GM18870 (cell line): ENCODE measurements around the gene PTTG1IP2.

ENCODE experiments used
- ATAC-seq: cut with Tn5 transposase; IDR thresholded peaks from one replicate; pipeline ENCODE4 v1.9.1; 2021; ENCODE audit warnings: moderate library complexity; ENCODE audit not compliant: unreplicated experiment

Gene PTTG1IP2

DNA sequence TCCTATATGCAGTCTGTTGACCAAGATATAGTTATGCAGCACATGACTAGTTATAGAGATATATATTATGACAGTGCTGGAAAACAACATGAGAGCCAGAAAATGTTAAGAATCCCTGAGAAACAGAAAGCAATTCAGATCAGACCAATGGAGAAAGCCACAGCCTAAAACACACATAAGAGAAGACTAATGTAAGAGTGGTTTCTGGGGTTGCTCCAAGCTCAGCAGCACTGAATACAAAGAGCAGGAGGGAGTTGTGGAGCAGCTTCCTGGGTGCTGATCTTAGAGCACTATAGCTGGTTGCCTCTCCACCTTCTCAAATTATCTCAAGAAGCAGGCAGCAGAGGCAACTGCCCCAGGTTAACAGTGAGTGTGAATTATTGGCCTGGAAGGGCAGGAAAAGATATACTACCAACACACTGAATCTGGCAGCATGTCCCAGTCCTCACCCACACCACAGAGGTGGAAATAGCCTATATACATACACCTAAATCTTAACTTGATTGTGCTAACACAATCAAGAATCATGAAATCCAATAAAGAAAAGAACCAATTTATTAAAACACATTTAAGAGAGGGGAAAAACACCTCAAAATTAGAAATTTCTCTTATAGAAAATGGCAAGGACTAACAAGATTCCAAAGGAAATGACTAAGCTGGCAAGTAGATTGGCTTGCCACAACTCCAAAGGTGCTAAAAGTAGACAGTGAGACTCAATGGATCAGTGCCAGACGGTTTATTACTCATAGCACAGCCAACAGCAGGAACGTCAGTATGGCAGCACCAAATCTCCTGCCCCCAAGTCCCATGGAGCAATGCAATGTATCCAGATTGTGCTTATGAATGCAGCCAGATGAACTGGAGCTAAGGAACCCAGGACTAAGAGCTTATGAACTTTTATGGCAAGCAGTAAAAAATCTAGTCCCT is 5.1 kb downstream of the PTTG1IP2 start:
- no peak for ATAC-seq

DNA sequence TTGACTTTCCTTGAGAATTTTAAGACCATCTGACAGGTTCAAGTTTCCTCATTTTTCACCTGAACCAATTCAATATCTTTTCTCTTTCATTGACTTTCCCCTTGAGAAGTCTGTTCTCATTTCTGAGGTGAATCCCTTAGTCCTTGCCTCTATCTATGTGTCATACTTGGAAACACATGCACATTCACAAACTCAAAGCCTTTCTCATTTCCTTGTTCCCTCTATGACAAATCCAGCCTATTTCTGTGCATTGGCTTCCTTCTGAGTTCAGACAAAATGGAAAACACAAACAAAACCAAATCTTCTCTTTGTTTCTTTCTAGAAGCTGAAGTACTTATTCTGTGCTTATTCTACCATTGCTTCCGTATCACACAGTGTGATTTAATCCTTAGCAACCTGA is 13.8 kb downstream of the PTTG1IP2 start:
- ATAC-seq, result no peak

DNA sequence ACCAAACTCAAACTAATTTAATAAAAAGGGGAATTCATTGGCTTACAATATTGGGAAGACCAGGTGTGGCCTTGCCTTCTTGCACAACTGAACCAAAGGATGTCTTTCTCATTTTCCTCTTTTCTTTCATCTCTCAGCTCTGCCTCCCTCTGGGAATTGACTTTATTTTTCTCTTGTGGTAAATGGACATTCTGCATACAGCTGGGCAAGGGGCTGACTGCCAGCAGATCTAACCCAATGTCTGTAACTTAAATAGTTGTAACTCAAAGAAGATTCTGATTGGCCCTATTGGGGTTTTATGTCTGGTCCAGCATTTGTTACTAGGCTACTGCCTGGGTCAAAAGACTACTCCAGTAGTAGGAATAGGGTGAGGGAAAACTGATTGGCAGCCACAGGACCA is 15.3 kb downstream of the PTTG1IP2 start:
- ATAC-seq, result no peak

DNA sequence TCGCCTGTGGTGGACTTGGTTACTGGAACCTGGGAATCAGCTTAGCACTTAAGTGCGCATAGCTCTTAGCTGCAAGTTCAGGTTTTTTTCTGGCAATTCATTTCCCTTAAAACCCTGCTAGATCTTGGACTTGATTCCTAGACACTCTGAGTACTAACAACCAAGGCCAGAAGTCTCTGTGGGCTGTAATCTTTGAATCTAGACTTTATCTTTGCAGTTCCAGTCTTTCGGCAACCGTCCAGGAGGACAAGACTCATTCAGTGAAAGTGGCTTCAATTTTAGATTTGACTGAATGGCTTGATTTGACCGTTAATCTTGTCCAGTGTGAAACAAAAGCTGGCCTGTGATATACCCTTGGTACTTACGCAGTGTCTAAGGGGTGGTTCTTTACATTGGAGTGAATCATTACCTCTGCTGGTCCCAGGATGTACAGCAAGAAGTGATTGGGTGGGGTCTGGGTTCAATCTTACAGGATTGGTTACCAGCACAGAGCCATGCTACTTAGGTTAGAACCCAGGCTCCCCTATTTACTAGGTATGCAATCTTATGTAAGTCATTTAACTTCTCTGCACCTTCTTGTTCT is 16.4 kb downstream of the PTTG1IP2 start:
- ATAC-seq, result no peak

DNA sequence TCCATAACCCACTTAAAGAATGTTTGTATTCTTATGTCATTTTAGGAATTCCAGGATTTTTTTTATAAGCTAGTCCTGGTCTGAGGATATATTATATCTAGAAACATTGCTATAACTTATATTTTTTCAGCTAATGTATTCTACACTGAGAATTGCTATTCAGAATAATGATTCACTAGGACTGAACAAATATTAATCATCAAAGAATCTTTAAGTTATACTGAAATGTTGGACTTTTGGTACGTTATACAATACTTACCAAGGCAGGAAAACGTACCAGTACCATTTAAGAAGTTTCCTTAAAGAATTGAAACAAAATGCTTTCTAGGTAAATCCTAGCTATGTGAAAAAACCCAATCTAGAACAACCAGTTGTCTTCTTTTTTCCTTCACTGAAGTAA is 18.4 kb downstream of the PTTG1IP2 start:
- ATAC-seq, result no peak

DNA sequence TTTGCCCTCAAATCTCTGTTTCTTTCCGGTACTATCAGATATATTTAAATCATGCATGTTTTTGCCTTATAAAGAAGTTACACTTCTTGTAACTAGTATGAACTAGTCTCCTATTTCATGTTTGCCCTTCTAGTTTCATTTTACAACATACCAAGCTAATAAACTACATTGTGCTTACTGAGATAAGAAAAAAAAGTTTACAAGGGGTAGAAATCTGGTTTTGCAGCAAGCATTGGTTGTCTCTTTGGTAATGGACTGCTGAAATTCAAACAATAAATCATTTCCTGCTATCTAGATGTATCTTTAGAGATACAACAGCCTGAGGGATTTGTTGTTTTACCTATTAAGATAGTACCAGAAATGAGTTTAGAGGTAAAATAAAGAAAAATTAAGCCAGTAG is 18.8 kb downstream of the PTTG1IP2 start:
- no peak for ATAC-seq

DNA sequence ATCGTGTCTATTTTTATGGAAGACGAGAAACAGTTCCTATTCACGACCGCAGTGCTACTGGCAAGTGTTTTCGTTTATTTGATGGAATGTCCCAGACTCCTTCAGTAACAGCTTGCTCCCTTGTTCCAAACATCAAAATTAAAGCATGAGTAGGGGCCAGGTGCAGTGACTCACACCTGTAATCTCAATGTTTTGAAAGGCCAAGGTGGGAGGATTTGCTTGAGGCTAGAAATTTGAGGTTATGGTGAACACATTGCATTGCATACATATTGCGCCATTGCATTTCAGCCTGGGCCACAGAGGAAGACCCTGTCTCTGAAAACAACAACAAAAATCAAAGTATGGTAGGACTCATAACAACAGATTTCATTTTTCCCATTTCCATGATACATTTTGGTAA is 22.8 kb downstream of the PTTG1IP2 start:
- no peak for ATAC-seq

DNA sequence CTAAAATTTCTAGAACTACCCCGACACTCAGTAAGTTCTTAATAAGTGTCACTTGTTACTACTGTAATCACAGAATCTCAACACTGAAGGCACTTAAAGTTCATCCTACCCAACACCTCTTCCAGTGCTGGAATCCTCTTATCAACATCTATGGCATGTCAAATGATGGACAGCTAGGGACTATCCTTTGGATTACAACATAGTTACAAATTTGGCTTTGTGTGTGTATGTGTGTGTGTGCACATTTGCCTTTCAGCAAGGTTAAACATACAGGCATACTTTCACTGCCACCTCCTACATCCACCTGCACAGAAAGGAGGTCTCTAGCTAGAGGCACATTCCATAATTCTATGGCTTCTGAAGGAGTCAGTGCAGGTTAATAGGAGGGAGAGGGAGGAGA is 25.8 kb downstream of the PTTG1IP2 start:
- ATAC-seq, result no peak

DNA sequence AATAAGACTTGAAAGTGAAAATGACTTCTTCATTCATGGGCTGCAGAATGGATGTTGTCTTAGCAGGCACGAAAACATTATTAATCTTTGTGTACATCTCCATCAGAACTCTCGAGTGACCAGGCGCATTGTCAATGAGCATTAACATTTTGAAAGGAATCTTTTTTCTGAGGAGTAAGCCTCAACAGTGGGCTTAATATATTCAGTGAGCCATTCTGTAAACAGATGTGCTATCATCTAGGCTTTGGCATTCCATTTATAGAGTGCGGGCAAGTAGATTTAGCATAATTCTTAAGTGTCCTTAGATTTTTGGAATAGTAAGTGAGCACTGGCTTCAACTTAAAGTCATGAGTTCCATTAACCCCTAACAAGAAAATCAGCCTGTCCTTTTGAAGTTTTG is 33.1 kb downstream of the PTTG1IP2 start:
- no peak for ATAC-seq

DNA sequence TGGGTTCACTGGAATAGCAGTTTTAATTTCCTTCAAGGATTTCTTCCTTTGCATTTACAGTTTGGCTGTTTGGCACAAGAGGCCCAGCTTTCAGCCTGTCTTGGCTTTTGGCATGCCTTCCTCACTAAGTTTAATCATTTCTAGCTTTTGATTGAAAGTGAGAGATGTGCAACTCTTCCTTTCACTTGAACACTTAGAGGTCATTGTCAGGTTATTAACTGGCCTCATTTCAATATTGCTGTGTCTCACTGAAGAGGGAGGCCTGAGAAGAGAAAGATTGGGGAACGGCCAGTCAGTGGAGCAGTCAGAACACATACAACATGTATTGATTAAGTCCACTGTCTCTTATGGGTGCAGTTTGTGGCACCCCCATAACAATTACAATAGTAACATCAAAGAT is 33.9 kb downstream of the PTTG1IP2 start:
- no peak for ATAC-seq

DNA sequence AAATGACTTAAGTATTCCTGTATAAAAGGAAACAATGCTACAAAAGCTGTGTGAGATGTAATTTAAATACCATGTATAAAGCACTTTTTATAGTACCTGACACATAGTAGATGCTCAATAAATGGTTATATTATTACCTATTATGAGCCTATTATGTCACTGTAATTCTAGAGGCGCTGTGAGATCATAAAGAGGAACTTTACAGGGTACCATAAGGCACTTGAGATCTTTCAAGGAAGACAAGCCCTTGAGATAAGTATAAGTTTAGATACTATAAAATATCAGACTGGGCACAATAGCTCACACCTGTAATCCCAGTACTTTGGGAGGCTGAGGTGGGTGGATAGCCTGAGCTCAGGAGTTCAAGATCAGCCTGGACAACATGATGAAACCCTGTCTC is 38.3 kb downstream of the PTTG1IP2 start:
- no peak for ATAC-seq

DNA sequence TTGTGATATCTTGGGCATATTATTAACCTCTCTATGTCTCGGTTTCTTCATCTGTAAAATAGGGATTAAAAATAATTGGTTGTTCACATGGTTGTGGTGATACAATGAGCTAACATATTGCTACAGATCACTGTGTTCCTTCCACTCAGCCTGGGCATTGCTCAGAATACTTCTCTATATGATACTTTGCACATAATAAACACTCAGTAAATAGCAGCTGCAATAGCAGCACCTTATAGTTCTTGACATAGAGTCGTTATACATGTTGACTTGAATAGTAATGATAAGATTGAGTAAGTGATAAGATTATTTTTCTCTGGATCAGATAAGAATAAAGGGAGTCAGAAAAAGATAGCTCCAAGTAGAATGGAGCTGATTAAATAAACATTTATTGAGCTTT is 42.3 kb downstream of the PTTG1IP2 start:
- ATAC-seq, result no peak

DNA sequence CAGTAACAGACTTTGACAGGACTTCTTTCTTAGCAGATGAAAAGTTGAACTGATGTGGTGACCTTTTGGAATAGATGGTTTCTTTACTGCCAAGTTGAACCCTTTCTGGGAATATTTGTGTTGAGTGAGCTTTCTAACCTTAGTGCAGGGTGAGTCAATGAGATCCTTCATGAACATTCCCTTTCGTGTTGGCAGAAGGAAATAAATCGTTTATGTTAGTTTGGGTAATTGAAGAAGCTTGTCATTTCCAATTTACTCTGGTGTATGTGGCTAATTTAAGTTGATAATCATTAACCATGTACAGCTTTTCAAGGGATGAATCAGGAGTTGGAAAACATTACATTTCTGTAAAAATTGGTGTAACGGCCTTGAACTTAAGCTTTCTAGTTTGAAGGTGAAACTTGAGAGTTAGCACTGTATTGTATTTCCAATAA is 43.4 kb downstream of the PTTG1IP2 start:
- no peak for ATAC-seq

DNA sequence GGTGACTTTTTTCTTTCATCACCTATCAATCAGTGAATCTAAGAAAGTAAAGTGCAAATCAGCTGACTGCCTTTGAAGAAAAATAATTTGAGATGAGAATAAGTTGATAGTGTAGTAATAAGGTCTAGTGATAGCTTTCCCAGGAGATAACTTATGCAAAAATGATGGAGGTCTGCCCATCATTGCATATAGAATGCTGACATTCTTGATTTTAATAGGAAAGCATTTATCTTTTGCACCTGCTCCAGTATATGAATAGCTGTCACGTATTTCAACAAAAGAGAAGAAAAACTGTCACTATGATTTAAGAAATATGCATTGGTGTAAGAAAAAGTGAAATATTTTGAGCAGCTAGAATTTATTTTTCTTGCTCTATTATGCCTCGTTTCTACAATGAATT is 46.8 kb downstream of the PTTG1IP2 start:
- no peak for ATAC-seq

DNA sequence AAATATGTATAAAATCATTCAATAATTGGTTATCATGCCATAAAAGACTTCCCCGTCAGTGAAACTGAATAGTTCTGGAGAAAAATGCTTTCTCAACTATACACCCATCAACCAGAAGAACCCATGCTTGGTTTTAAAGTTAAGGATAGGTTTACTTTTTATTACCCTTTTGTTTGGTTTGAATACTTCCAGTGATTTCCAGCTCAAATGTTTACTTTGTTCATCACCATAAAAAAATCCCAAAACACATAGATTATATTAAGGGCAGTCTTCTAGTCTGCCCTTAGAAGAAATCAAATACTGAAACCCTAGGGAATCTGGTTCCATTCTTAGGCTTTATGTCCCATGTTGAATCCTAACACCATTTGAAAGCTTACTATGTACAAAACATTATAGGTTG is 49.2 kb downstream of the PTTG1IP2 start:
- no peak for ATAC-seq

DNA sequence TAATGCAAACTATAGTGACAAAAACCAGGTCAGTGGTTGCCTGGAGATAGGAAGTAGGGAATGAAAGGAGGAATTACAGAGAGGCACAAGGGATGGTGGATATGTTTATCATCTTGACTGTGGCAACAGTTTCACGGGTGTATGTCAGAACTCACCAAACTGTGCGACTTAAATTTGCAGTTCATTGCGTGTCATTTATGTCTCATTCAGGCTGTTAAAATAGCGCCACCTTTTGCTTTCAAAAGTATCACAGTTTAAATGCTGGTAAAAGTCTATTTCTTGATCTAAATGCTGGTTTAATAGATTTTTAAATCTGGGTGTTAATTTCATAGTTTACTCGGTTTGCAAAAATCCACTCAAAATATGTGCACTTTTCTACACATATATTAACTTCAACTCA is 51.0 kb downstream of the PTTG1IP2 start:
- ATAC-seq, result no peak

DNA sequence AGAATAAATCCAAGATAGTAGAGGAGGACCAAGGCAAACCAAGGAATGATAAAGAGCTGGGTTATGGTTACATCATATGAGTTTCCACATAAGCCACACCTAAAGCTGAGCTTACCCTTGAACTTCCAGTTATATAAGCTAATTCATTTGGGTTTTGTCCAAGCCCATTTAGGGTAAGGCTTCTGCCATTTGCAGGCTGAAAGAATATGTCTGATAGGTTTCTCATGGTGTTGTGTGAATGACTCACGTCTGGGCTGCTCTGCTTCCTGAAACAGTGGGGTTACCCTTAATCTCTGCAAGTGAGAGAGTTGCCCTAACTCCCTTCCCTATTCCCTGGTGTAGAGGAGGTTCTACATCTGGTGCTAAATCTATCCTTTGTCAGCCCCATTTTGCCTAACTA is 60.8 kb downstream of the PTTG1IP2 start:
- ATAC-seq, result no peak

DNA sequence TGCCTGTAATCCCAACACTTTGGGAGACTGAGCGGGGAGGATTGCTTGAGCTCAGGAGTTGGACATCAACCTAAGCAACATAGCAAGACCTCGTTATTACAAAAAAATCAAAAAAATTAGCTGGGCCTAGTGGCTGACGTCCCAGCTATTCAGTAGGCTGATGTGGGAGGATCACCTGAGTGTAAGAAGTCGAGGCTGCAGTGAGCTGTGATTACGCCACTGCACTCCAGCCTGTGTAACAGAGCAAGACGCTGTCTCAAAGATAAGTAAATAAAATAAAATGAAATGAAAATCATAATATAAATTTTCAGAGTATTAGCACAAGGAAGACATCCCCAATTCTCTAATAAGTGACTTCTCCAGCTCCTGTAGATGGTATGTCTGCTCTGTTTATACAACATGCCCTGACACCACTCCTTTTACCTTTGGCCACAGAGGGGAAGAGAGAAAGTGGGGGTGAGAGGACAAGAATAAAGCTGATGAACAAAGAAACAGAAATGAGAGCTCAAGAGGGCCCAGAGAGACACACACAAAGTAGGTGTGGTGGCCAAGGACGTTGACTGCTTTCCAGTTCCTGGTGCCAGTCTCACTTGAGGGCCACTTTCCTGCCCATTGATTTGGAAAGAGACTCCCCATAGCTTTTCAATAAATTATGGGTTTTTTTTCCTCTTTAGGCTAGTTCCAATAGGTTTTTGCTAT is 62.9 kb downstream of the PTTG1IP2 start:
- peak; percentile 48 for ATAC-seq

DNA sequence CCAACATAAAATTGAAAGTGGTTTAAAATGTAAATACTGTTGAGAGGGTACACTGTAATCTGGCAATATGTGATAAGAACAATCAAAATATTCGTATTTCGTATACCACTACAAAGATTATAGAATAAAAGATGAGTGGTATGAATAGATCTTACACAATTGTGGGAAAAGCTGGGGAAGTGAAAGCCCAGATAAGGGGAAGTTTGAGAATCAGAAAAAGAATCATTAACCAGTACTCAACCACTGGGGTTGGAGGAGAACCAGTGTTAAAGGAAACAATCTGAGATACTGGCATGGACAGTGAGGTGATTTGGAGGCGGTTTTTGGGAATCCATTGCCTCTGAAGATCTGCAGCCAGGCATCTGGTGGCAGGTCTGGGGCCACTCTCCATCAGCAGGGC is 67.0 kb downstream of the PTTG1IP2 start:
- ATAC-seq, result peak; percentile 70

DNA sequence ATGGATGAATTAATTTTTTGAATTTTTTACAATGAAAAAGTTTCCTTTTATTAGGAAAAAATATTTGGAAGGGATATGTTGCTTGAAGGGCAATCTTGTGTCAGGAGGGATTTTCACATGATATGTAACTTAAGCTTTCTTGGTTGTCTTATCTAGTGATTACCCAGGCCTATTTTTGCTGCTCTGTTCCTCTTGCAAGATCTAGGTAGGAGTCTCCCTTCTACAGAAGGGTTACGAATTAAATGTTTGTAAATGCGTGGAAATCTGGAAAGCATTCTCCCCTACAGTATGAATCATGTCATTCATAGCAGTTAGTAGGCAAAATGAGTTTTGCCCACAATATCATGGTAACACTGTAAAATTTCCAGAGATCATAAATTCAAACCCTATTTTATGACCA is 69.0 kb downstream of the PTTG1IP2 start:
- ATAC-seq, result no peak

DNA sequence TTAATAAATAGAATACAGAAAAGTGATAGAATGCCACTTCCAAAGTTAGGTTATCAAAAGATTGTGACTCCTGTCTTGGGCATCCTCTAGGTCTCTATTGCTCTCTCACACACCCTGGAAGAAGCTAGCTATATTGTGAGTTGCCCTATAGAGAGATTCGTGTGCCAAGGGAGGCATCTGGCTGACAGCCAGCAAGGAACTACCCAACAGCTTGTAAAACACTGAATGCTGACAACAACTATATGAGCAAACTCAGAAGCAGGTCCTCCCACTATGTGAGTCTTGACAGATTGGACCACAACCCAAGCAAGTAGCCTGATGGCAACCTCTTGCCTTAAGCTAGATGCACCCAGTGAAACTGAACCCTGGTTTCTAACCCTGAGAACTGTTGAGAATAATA is 71.0 kb downstream of the PTTG1IP2 start:
- no peak for ATAC-seq

DNA sequence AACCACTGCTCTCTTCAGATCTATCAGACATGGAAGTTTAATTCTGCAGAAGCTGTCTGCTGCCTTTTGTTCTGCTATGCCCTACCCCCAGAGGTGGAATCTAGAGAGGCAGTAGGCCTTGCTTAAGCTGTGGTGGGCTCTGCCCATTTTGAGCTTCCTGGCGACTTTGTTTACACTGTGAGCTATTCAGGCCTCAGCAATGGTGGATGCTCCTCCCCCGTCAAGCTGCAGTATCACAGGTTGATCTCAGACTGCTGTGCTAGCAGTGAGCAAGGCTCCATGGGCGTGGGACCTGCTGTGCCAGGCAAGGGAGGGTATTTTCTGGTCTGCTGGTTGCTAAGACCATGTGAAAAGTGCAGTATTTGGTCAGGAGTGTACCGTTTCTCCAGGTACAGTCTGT is 81.6 kb downstream of the PTTG1IP2 start:
- ATAC-seq, result no peak
